KMS-11 (cell line): ENCODE results near the gene UNC79.

Experiments used
- H2AFZ ChIP-seq: fragments of 200-600 bp; sonication (generic); 2 replicates; pipeline ENCODE4 v1.6.1; 2016; ENCODE audit warnings: antibody characterized with exemption, mixed run types, low read depth
- H3K27ac ChIP-seq: fragments of 200-600 bp; sonication (generic); 2 replicates; pipeline ENCODE4 v1.6.1; 2016; ENCODE audit warnings: mild to moderate bottlenecking, mixed run types
- H3K27me3 ChIP-seq: fragments of 200-600 bp; sonication (generic); 2 replicates; pipeline ENCODE4 v1.6.1; 2017; ENCODE audit warnings: mild to moderate bottlenecking, low read depth, mixed run types, moderate library complexity; ENCODE audit not compliant: insufficient read depth
- H3K36me3 ChIP-seq: fragments of 200-600 bp; sonication (generic); 2 replicates; pipeline ENCODE4 v1.6.1; 2017; ENCODE audit warnings: mild to moderate bottlenecking, mixed run types; ENCODE audit not compliant: insufficient read depth
- H3K4me1 ChIP-seq: fragments of 200-600 bp; sonication (generic); 2 replicates; pipeline ENCODE4 v1.6.1; 2016; ENCODE audit warnings: mild to moderate bottlenecking, low read depth, mixed run types; ENCODE audit not compliant: poor library complexity, severe bottlenecking
- H3K4me2 ChIP-seq: fragments of 200-600 bp; sonication (generic); 2 replicates; pipeline ENCODE4 v1.7.0; 2016; ENCODE audit warnings: mild to moderate bottlenecking, mixed run types
- H3K4me3 ChIP-seq: fragments of 200-600 bp; sonication (generic); IDR thresholded peaks from 2 replicates; pipeline ENCODE4 v1.6.1; 2017; ENCODE audit warnings: low read depth, low read length, mixed read lengths; ENCODE audit not compliant: insufficient read depth
- H3K79me2 ChIP-seq: fragments of 200-600 bp; sonication (generic); 2 replicates; pipeline ENCODE4 v1.6.1; 2016; ENCODE audit warnings: low read depth, mixed run types; ENCODE audit not compliant: insufficient read depth
- H3K9ac ChIP-seq: fragments of 200-600 bp; sonication (generic); 2 replicates; pipeline ENCODE4 v1.6.1; 2016; ENCODE audit warnings: mild to moderate bottlenecking, mixed run types
- H4K20me1 ChIP-seq: fragments of 200-600 bp; sonication (generic); 2 replicates; pipeline ENCODE4 v1.6.1; 2016; ENCODE audit warnings: mild to moderate bottlenecking, mixed run types; ENCODE audit not compliant: insufficient read depth
- TF ChIP-seq, protein P1 (sequence below): fragments of 200-600 bp; sonication (generic); conservative IDR thresholded peaks from 2 replicates; pipeline ENCODE4 v1.6.1; 2017; ENCODE audit warnings: low read depth, mild to moderate bottlenecking, antibody characterized with exemption, low read length, moderate library complexity, mixed read lengths

UNC79 gene

GRCh38 chr14:93712079-93712837, 281.5 kb downstream of the UNC79 start:
- Histone ChIP-seq H3K79me2 (no peaks in the 10 kb centered on the region), H3K4me2 (no peak overlapping the region), H3K4me3 (no peak overlapping the region), H4K20me1 (no peaks in the 10 kb centered on the region), H3K4me1 (no peaks in the 10 kb centered on the region), H3K36me3 (no peaks in the 10 kb centered on the region), H2AFZ (no peak overlapping the region), H3K27me3 (no peaks in the 10 kb centered on the region), H3K27ac (no peak overlapping the region), H3K9ac (no peak overlapping the region)
- TF ChIP-seq, protein P1, sequence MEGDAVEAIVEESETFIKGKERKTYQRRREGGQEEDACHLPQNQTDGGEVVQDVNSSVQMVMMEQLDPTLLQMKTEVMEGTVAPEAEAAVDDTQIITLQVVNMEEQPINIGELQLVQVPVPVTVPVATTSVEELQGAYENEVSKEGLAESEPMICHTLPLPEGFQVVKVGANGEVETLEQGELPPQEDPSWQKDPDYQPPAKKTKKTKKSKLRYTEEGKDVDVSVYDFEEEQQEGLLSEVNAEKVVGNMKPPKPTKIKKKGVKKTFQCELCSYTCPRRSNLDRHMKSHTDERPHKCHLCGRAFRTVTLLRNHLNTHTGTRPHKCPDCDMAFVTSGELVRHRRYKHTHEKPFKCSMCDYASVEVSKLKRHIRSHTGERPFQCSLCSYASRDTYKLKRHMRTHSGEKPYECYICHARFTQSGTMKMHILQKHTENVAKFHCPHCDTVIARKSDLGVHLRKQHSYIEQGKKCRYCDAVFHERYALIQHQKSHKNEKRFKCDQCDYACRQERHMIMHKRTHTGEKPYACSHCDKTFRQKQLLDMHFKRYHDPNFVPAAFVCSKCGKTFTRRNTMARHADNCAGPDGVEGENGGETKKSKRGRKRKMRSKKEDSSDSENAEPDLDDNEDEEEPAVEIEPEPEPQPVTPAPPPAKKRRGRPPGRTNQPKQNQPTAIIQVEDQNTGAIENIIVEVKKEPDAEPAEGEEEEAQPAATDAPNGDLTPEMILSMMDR: no peak

DNA sequence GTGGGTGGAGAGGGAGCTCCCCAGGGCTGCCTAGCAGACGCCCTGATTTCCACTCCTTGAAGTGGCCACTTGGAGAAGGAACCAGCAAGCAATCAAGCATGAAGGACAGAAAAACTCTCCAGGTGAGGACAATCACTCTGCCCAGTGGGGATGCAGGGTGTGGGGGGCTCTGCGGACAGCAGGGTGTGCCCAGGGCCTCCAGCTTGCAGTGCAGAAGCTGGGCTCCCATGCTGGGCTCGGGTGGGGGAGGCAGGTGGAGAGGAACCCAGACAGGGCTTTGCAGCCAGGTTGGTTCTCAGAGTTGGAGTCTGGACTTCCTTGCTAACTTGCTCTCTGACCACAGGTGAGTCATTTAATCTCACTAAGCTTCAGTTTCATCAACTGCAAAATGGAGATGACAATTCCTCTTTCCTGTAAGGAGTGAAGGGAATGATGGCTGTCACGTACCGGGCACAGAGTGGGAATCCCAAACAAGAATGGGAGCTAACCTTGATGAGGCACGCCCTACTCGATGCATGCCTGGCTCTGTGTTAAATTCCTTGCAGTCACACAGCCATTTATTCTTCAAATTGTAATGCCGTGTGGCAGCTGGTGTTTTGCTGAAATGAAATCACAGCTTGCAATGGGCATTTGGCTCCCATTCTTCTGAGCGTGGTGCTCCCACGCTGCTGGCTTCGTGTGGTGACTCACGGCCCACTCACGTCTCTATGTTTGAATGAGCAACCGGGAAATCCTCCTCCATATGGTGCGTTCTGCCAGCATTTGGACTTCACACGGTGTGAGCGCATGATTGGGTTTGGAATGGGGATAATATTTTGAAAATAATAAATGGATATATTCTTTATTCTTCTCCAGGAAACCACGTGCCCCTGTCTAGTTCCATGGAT, 282.3 kb downstream of the UNC79 start:
- Histone ChIP-seq H3K9ac (no peak overlapping the region), H3K27me3 (no peaks in the 10 kb centered on the region), H3K79me2 (no peaks in the 10 kb centered on the region), H3K36me3 (no peaks in the 10 kb centered on the region), H3K4me1 (no peaks in the 10 kb centered on the region), H4K20me1 (no peaks in the 10 kb centered on the region), H2AFZ (no peak overlapping the region), H3K4me3 (no peak overlapping the region), H3K27ac (no peak overlapping the region), H3K4me2 (no peak overlapping the region)
- TF ChIP-seq, protein P1: no peak

DNA sequence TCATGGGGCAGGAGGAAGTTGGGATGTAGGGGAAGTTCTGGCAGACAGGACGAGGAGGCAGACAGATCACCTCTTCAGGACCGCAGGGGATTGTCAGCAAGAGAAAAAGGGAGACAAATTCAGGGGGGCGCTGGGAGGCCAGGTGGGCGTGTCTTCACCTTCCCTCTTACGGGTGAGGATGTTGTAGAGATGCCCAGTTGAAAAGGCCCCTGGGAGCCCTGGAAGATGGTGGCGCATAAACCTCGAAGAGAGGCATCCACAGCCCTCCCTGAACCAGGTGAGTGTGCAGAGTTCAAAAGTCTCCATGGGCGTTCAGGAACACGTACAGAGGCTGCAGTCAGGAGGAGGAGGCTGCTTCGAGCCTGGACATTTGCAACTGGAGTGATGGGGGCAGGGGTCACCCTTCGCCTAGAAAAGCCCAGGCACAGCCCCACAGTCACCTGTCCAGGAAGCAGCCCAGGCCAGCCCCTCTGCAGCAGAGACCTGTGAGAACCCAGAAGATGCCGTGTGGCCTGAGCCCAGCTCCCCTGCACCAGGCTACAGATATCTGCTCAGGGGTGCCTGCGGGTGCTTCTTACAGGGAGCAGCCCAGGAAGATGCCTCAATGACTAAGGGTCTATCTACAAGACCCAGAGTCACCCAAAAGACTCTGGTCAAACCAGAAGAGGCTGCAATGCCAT, 283.1 kb downstream of the UNC79 start:
- Histone ChIP-seq H3K9ac (no peak overlapping the region), H3K27ac (no peak overlapping the region), H3K79me2 (no peaks in the 10 kb centered on the region), H3K27me3 (no peaks in the 10 kb centered on the region), H3K4me2 (no peak overlapping the region), H2AFZ (no peak overlapping the region), H3K4me1 (no peaks in the 10 kb centered on the region), H3K4me3 (no peak overlapping the region), H3K36me3 (no peaks in the 10 kb centered on the region), H4K20me1 (no peaks in the 10 kb centered on the region)
- TF ChIP-seq, protein P1: no peak

- no peak overlapping the region for H3K27ac ChIP-seq
- no peaks in the 10 kb centered on the region for H3K79me2 ChIP-seq
- H2AFZ ChIP-seq: no peak overlapping the region
- no peak overlapping the region for H3K4me2 ChIP-seq
- no peaks in the 10 kb centered on the region for H3K36me3 ChIP-seq
- TF ChIP-seq, protein P1: no peak
- H3K9ac ChIP-seq: no peak overlapping the region
- H4K20me1 ChIP-seq: no peaks in the 10 kb centered on the region
- no peaks in the 10 kb centered on the region for H3K4me1 ChIP-seq
- H3K27me3 ChIP-seq: no peaks in the 10 kb centered on the region
- H3K4me3 ChIP-seq: no peak overlapping the region
Observed at GRCh38 chr14:93714605-93715004, 283.9 kb downstream of the UNC79 start.
